SH-SY5Y (cell line): ENCODE measurements around the gene COL25A1.

ENCODE experiments used
- GATA2 ChIP-seq: IDR thresholded peaks from 2 replicates; pipeline ENCODE4 v1.6.1; 2011; ENCODE audit warnings: mild to moderate bottlenecking, low read depth, low read length
- GATA3 ChIP-seq: IDR thresholded peaks from 2 replicates; pipeline ENCODE4 v1.6.1; 2011; ENCODE audit warnings: low read depth, mild to moderate bottlenecking, low read length, moderate library complexity

GRCh38 chr4:108903464-108904221 is 398.8 kb downstream of the COL25A1 start:
- TF ChIP-seq GATA3 (no peak), GATA2 (no peak)
